ENCODE measurements around the gene TNMD.
A peak's percentile ranks its signal among the peaks of the same experiment; 100 is the strongest.

The TNMD gene

GRCh38 chrX:100645106-100645505, 60.4 kb downstream of the TNMD start:
- DNase-seq, result peak; percentile 67

- DNase-seq, result peak; percentile 26
Observed at GRCh38 chrX:100647095-100647494, 62.4 kb downstream of the TNMD start.

GRCh38 chrX:100647739-100648138, 63.0 kb downstream of the TNMD start:
- no peak for DNase-seq

GRCh38 chrX:100648458-100649417, 64.0 kb downstream of the TNMD start:
- DNase-seq, result peak; percentile 65
